Measurements from ENCODE around the gene PTPN5.
"Not testable (repeated sequence)": the region's sequence is repeated elsewhere in the genome, so short reads cannot be mapped to it uniquely, and the experiment has no call there.

The PTPN5 gene

GRCh38 chr11:18791207-18791968 lies at the start of gene PTPN5:
Gene PTPN5 (minus strand): TSS chr11:18791798. CDS start chr11:18771958, 19,840 bp downstream.
- H3K27ac ChIP-seq: no peak within 1 kb of the TSS
- H3K4me3 ChIP-seq (ENCODE audit: low read depth, low read length): no peak within 1 kb of the TSS
- H3K4me1 ChIP-seq: no peaks in the 10 kb centered on the region
- H2AFZ ChIP-seq: no peak within 1 kb of the TSS
- H3K4me2 ChIP-seq (ENCODE audit: low read length): peak within 1 kb of the TSS; percentile 26
- no peak within 1 kb of the TSS for H3K9ac ChIP-seq
- no peaks in the 10 kb centered on the region for H3K36me3 ChIP-seq (ENCODE audit: control insufficient read depth, insufficient read depth, low read length)
- no peaks in the 10 kb centered on the region for H3K27me3 ChIP-seq (ENCODE audit: control insufficient read depth, insufficient read depth, low read length)
- H3K9me3 ChIP-seq (ENCODE audit: control insufficient read depth, low read length): no peaks in the 10 kb centered on the region
- H3K79me2 ChIP-seq: no peaks in the 10 kb centered on the region
- TF ChIP-seq CTCF (IDR thresholded peaks at IDR 0.05): no peak

GRCh38 chr11:18836417-18836816 lies 44.8 kb upstream of the PTPN5 start:
- Histone ChIP-seq H3K9ac (no peak overlapping the region), H3K4me3 (ENCODE audit: low read depth, low read length) (no peak overlapping the region), H3K36me3 (ENCODE audit: control insufficient read depth, insufficient read depth, low read length) (no peaks in the 10 kb centered on the region), H3K4me2 (ENCODE audit: low read length) (no peak overlapping the region), H3K79me2 (no peaks in the 10 kb centered on the region), H3K4me1 (no peaks in the 10 kb centered on the region), H3K27ac (no peak overlapping the region), H2AFZ (no peak overlapping the region), H3K9me3 (ENCODE audit: control insufficient read depth, low read length) (no peaks in the 10 kb centered on the region), H3K27me3 (ENCODE audit: control insufficient read depth, insufficient read depth, low read length) (no peaks in the 10 kb centered on the region)
- no peak for TF ChIP-seq CTCF (IDR thresholded peaks at IDR 0.05)

GRCh38 chr11:18834754-18835466 lies 43.3 kb upstream of the PTPN5 start:
- H3K9ac ChIP-seq: no peak overlapping the region
- no peak for TF ChIP-seq CTCF (IDR thresholded peaks at IDR 0.05)
- H3K79me2 ChIP-seq: no peaks in the 10 kb centered on the region
- H3K27ac ChIP-seq: no peak overlapping the region
- no peak overlapping the region for H3K4me2 ChIP-seq (ENCODE audit: low read length)
- no peaks in the 10 kb centered on the region for H3K36me3 ChIP-seq (ENCODE audit: control insufficient read depth, insufficient read depth, low read length)
- H3K27me3 ChIP-seq (ENCODE audit: control insufficient read depth, insufficient read depth, low read length): no peaks in the 10 kb centered on the region
- no peak overlapping the region for H2AFZ ChIP-seq
- no peak overlapping the region for H3K4me3 ChIP-seq (ENCODE audit: low read depth, low read length)
- H3K4me1 ChIP-seq: no peaks in the 10 kb centered on the region
- no peaks in the 10 kb centered on the region for H3K9me3 ChIP-seq (ENCODE audit: control insufficient read depth, low read length)

GRCh38 chr11:18820160-18820559 lies 28.6 kb upstream of the PTPN5 start:
- H3K36me3 ChIP-seq (ENCODE audit: control insufficient read depth, insufficient read depth, low read length); H3K27me3 ChIP-seq (ENCODE audit: control insufficient read depth, insufficient read depth, low read length); H3K27ac ChIP-seq; H3K9me3 ChIP-seq (ENCODE audit: control insufficient read depth, low read length); H3K4me3 ChIP-seq (ENCODE audit: low read depth, low read length); H3K4me1 ChIP-seq; H3K9ac ChIP-seq; H3K4me2 ChIP-seq (ENCODE audit: low read length); H3K79me2 ChIP-seq; H2AFZ ChIP-seq: not testable (repeated sequence)

GRCh38 chr11:18804199-18804999 lies 12.8 kb upstream of the PTPN5 start:
- Histone ChIP-seq H3K79me2 (no peaks in the 10 kb centered on the region), H3K4me2 (ENCODE audit: low read length) (no peak overlapping the region), H3K9me3 (ENCODE audit: control insufficient read depth, low read length) (no peaks in the 10 kb centered on the region), H3K27ac (no peak overlapping the region), H3K4me1 (no peaks in the 10 kb centered on the region), H3K4me3 (ENCODE audit: low read depth, low read length) (no peak overlapping the region), H2AFZ (no peak overlapping the region), H3K27me3 (ENCODE audit: control insufficient read depth, insufficient read depth, low read length) (no peaks in the 10 kb centered on the region), H3K9ac (no peak overlapping the region), H3K36me3 (ENCODE audit: control insufficient read depth, insufficient read depth, low read length) (no peaks in the 10 kb centered on the region)
- TF ChIP-seq CTCF (IDR thresholded peaks at IDR 0.05): no peak

All from parathyroid adenoma (tissue), 2 donors.